HG02840 (cell line): ENCODE results near the gene USP17L24.
"Not testable (repeated sequence)": the region's sequence is repeated elsewhere in the genome, so short reads cannot be mapped to it uniquely, and the experiment has no call there.

Source experiments
- ATAC-seq: cut with Tn5 transposase; IDR thresholded peaks from one replicate; pipeline ENCODE4 v1.9.1; 2021; ENCODE audit warnings: mild to moderate bottlenecking, moderate library complexity, moderate number of reproducible peaks; ENCODE audit not compliant: unreplicated experiment, low FRiP score

USP17L24 gene

GRCh38 chr4:9324865-9325264, at the start of gene USP17L24:
TSS of gene USP17L24 (plus strand) at chr4:9325165. CDS start at chr4:9325165, 0 bp downstream.
- ATAC-seq, result not testable (repeated sequence)

DNA sequence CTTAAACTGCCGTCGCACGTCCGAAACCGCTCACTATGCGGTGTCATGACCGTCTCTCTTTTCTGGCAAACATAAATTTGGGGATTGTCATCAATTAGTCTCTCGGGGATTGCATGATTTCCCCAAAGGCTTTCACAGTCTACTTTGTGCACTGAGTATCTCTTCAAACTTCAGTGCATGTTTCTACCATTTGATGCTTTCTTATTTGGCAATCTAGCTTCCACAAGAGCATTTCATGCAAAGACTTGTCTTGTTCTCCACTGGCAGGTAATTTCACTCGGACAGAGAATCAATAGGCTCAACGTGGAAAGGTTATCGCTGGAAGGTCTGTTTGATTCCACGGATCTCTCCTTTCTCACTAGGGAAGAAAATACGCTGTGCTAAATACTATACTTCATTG, 774 bp upstream of the USP17L24 start:
- ATAC-seq, result not testable (repeated sequence)

DNA sequence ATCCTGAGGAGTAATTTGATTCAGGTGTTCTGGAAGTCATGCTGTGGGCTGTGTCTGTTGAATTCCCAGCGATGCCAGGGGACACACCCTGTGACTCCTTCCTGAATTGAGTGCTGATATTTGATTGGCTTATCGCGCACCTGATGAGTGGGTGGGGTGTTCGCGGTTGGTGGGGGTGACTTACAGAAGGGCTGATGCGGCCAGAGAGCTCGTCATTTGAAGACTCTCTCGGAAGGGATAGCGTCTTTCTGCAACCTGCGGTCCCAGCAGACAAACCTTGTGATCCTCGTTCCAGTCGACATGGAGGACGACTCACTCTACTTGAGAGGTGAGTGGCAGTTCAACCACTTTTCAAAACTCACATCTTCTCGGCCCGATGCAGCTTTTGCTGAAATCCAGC, 4.6 kb downstream of the USP17L24 start, which contains the start of gene USP17L25:
TSS of gene USP17L25 (plus strand) at position 301 of the 400 bp plus-strand sequence. CDS start at position 301, 0 bp downstream.
- not testable (repeated sequence) for ATAC-seq

DNA sequence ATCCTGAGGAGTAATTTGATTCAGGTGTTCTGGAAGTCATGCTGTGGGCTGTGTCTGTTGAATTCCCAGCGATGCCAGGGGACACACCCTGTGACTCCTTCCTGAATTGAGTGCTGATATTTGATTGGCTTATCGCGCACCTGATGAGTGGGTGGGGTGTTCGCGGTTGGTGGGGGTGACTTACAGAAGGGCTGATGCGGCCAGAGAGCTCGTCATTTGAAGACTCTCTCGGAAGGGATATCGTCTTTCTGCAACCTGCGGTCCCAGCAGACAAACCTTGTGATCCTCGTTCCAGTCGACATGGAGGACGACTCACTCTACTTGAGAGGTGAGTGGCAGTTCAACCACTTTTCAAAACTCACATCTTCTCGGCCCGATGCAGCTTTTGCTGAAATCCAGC, 9.4 kb downstream of the USP17L24 start, which contains the start of gene USP17L26:
TSS of gene USP17L26 (plus strand) at position 301 of the 400 bp plus-strand sequence. CDS start at position 301, 0 bp downstream.
- not testable (repeated sequence) for ATAC-seq

DNA sequence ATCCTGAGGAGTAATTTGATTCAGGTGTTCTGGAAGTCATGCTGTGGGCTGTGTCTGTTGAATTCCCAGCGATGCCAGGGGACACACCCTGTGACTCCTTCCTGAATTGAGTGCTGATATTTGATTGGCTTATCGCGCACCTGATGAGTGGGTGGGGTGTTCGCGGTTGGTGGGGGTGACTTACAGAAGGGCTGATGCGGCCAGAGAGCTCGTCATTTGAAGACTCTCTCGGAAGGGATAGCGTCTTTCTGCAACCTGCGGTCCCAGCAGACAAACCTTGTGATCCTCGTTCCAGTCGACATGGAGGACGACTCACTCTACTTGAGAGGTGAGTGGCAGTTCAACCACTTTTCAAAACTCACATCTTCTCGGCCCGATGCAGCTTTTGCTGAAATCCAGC, 14.1 kb downstream of the USP17L24 start, which contains the start of gene USP17L5:
TSS of gene USP17L5 (plus strand) at position 301 of the 400 bp plus-strand sequence. CDS start at position 301, 0 bp downstream.
- ATAC-seq, result not testable (repeated sequence)

DNA sequence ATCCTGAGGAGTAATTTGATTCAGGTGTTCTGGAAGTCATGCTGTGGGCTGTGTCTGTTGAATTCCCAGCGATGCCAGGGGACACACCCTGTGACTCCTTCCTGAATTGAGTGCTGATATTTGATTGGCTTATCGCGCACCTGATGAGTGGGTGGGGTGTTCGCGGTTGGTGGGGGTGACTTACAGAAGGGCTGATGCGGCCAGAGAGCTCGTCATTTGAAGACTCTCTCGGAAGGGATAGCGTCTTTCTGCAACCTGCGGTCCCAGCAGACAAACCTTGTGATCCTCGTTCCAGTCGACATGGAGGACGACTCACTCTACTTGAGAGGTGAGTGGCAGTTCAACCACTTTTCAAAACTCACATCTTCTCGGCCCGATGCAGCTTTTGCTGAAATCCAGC, 18.9 kb downstream of the USP17L24 start, which contains the start of gene USP17L27:
TSS of gene USP17L27 (plus strand) at position 301 of the 400 bp plus-strand sequence. CDS start at position 301, 0 bp downstream.
- not testable (repeated sequence) for ATAC-seq

DNA sequence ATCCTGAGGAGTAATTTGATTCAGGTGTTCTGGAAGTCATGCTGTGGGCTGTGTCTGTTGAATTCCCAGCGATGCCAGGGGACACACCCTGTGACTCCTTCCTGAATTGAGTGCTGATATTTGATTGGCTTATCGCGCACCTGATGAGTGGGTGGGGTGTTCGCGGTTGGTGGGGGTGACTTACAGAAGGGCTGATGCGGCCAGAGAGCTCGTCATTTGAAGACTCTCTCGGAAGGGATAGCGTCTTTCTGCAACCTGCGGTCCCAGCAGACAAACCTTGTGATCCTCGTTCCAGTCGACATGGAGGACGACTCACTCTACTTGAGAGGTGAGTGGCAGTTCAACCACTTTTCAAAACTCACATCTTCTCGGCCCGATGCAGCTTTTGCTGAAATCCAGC, 23.6 kb downstream of the USP17L24 start, which contains the start of gene USP17L28:
TSS of gene USP17L28 (plus strand) at position 301 of the 400 bp plus-strand sequence. CDS start at position 301, 0 bp downstream.
- ATAC-seq, result not testable (repeated sequence)

GRCh38 chr4:9350866-9351265, 25.9 kb downstream of the USP17L24 start:
- ATAC-seq, result not testable (repeated sequence)

GRCh38 chr4:9353338-9353737, 28.4 kb downstream of the USP17L24 start, which contains the start of gene USP17L29:
TSS of gene USP17L29 (plus strand) at chr4:9353638. CDS start at chr4:9353638, 0 bp downstream.
- not testable (repeated sequence) for ATAC-seq

GRCh38 chr4:9362829-9363228, 37.9 kb downstream of the USP17L24 start, which contains the start of gene USP17L30:
TSS of gene USP17L30 (plus strand) at chr4:9363129. CDS start at chr4:9363129, 0 bp downstream.
- not testable (repeated sequence) for ATAC-seq
